Left hindlimb (tissue), 1 donor: ENCODE measurements around the gene GNA14.
A peak's percentile ranks its signal among the peaks of the same experiment; 100 is the strongest.
"Not testable (repeated sequence)": the region's sequence is repeated elsewhere in the genome, so short reads cannot be mapped to it uniquely, and the experiment has no call there.

Experiments used
- DNase-seq: peaks from one replicate; pipeline ENCODE4 v3.0.0-alpha.2; 2018

Gene GNA14

GRCh38 chr9:77640741-77641580, 7.2 kb downstream of the GNA14 start:
- DNase-seq, result no peak

GRCh38 chr9:77632652-77633051, 15.5 kb downstream of the GNA14 start:
- DNase-seq, result no peak

GRCh38 chr9:77628864-77629263, 19.3 kb downstream of the GNA14 start:
- DNase-seq, result not testable (repeated sequence)

GRCh38 chr9:77616191-77616590, 31.9 kb downstream of the GNA14 start:
- no peak for DNase-seq

- no peak for DNase-seq
Measured at GRCh38 chr9:77614645-77615044, 33.5 kb downstream of the GNA14 start.

- DNase-seq, result no peak
Measured at GRCh38 chr9:77606526-77606925, 41.6 kb downstream of the GNA14 start.

GRCh38 chr9:77605449-77606220, 42.5 kb downstream of the GNA14 start:
- no peak for DNase-seq

GRCh38 chr9:77604316-77604715, 43.8 kb downstream of the GNA14 start:
- no peak for DNase-seq

GRCh38 chr9:77602852-77603251, 45.3 kb downstream of the GNA14 start:
- no peak for DNase-seq

GRCh38 chr9:77601476-77602099, 46.5 kb downstream of the GNA14 start:
- DNase-seq, result no peak

- no peak for DNase-seq
Measured at GRCh38 chr9:77600810-77601209, 47.3 kb downstream of the GNA14 start.

- no peak for DNase-seq
Measured at GRCh38 chr9:77599492-77599891, 48.6 kb downstream of the GNA14 start.

GRCh38 chr9:77598991-77599390, 49.1 kb downstream of the GNA14 start:
- DNase-seq, result no peak

GRCh38 chr9:77598524-77598923, 49.6 kb downstream of the GNA14 start:
- DNase-seq, result peak; percentile 73

- DNase-seq, result no peak
Measured at GRCh38 chr9:77597057-77597456, 51.1 kb downstream of the GNA14 start.

GRCh38 chr9:77595426-77596095, 52.6 kb downstream of the GNA14 start:
- no peak for DNase-seq

GRCh38 chr9:77594963-77595362, 53.2 kb downstream of the GNA14 start:
- DNase-seq, result no peak

GRCh38 chr9:77593528-77593927, 54.6 kb downstream of the GNA14 start:
- no peak for DNase-seq

GRCh38 chr9:77592476-77592875, 55.6 kb downstream of the GNA14 start:
- DNase-seq, result no peak

GRCh38 chr9:77589046-77589795, 58.9 kb downstream of the GNA14 start:
- no peak for DNase-seq

- no peak for DNase-seq
Measured at GRCh38 chr9:77588271-77588937, 59.7 kb downstream of the GNA14 start.

- no peak for DNase-seq
Measured at GRCh38 chr9:77587851-77588250, 60.3 kb downstream of the GNA14 start.
